GM12878 (cell line): ENCODE data around the gene TAS2R42. TPM values are rescaled to one million over a fixed set of nuclear protein-coding genes. Genes with fewer than 3 reads are reported as not detected.

Source experiments
- ATAC-seq: fragments of 200-7000 bp; cut with Tn5 transposase; 3 replicates; pipeline ENCODE4 v1.9.1; 2020; ENCODE audit warnings: mild to moderate bottlenecking, moderate library complexity
- BruUV-seq: library from RNA; stranded (reverse); fragments of 400-500 nt; replicated peaks from 2 replicates; lab custom pipeline; 2021; lab: Mats Ljungman, UMichigan
- CTCF ChIA-PET: fragments of 300-600 bp; sonication (Branson Sonifier 250); formaldehyde crosslinking; extraction: SDS; loops from one replicate; lab custom pipeline; 2021; ENCODE audit warnings: inconsistent platforms; lab: Yijun Ruan, JAX
- POLR2A ChIA-PET: fragments of 350-600 bp; formaldehyde crosslinking; extraction: SDS; loops from one replicate; lab custom pipeline; 2021; ENCODE audit warnings: inconsistent platforms; lab: Charles Lee
- RAD21 ChIA-PET: fragments of 300-600 bp; sonication (Branson Sonifier 250); formaldehyde crosslinking; loops from one replicate; lab custom pipeline; 2023; ENCODE audit warnings: antibody characterized with exemption; ENCODE audit not compliant: unreplicated experiment; lab: Charles Lee
- SMC1A ChIA-PET: fragments of 300-600 bp; sonication (Branson Sonifier 250); formaldehyde crosslinking; loops from one replicate; lab custom pipeline; 2023; ENCODE audit not compliant: unreplicated experiment, uncharacterized antibody; lab: Charles Lee
- DNase-seq: peaks from one replicate; pipeline ENCODE4 v3.0.0-alpha.2; 2011; ENCODE audit warnings: low read depth, low spot score
- FAIRE-seq: peaks from 3 replicates; lab custom pipeline; 2011; peaks lifted over from hg19 to GRCh38; lab: Jason Lieb, UNC
- H2AFZ ChIP-seq: 2 replicates; pipeline ENCODE4 v1.6.0; 2011; ENCODE audit warnings: low read depth, low read length, control low read depth; ENCODE audit not compliant: control insufficient read depth
- H3K27ac ChIP-seq: 2 replicates; pipeline ENCODE4 v1.5.1; 2011; ENCODE audit warnings: control low read depth; ENCODE audit not compliant: control insufficient read depth, insufficient read depth
- H3K27me3 ChIP-seq, 2 experiments: replicated peaks in 1 of 2; 2 replicates each; pipeline versions ENCODE4 v1.6.0 to v1.6.1; 2011; ENCODE audit warnings: low read length in 1 of 2; ENCODE audit not compliant: control insufficient read depth in 2 of 2, insufficient read depth in 2 of 2
- H3K36me3 ChIP-seq, 2 experiments: 2 replicates each; pipeline ENCODE4 v1.5.1; 2011; ENCODE audit warnings: low read length in 1 of 2; ENCODE audit not compliant: control insufficient read depth in 2 of 2, insufficient read depth in 2 of 2
- H3K4me1 ChIP-seq: 2 replicates; pipeline ENCODE4 v1.6.1; 2011; ENCODE audit warnings: mild to moderate bottlenecking, low read length, moderate library complexity, mixed read lengths; ENCODE audit not compliant: control insufficient read depth, insufficient read depth
- H3K4me2 ChIP-seq: 2 replicates; pipeline ENCODE4 v1.6.0; 2011; ENCODE audit warnings: control low read depth; ENCODE audit not compliant: control insufficient read depth, insufficient read depth
- H3K4me3 ChIP-seq: fragments of 200-600 bp; sonication (generic); 2 replicates; pipeline ENCODE4 v1.5.1; 2016
- H3K79me2 ChIP-seq: 2 replicates; pipeline ENCODE4 v1.6.0; 2011; ENCODE audit warnings: low read length; ENCODE audit not compliant: control insufficient read depth, insufficient read depth
- H3K9ac ChIP-seq: 2 replicates; pipeline ENCODE4 v1.8.0; 2011; ENCODE audit warnings: low read length, control low read depth, mixed read lengths; ENCODE audit not compliant: control insufficient read depth, insufficient read depth
- H3K9me3 ChIP-seq: replicated peaks from 3 replicates; pipeline ENCODE4 v1.5.1; 2011; ENCODE audit warnings: mild to moderate bottlenecking, low read length; ENCODE audit not compliant: control insufficient read depth, insufficient read depth
- H4K20me1 ChIP-seq: 2 replicates; pipeline ENCODE4 v1.6.0; 2011; ENCODE audit not compliant: control insufficient read depth, insufficient read depth
- BCL3 ChIP-seq: IDR thresholded peaks from 2 replicates; pipeline ENCODE4 v1.6.1; 2011; ENCODE audit warnings: borderline replicate concordance, low read depth, mild to moderate bottlenecking, moderate library complexity, low read length; ENCODE audit not compliant: insufficient read depth, poor library complexity, severe bottlenecking
- CBX3 ChIP-seq: fragments of 200-600 bp; sonication (generic); IDR thresholded peaks from 2 replicates; pipeline ENCODE4 v1.6.1; 2016; ENCODE audit warnings: low read depth, borderline replicate concordance
- CEBPB ChIP-seq, 2 experiments: fragments of 150-350 bp in 1 of 2; IDR thresholded peaks; 2 replicates each; pipeline ENCODE4 v1.6.1; 2012 to 2014; ENCODE audit warnings: low read depth in 2 of 2, low read length in 2 of 2, borderline replicate concordance in 1 of 2, inconsistent platforms in 1 of 2
- CREM ChIP-seq: IDR thresholded peaks from 2 replicates; pipeline ENCODE4 v1.6.1; 2014; ENCODE audit warnings: antibody characterized with exemption, low read depth
- E2F4 ChIP-seq: IDR thresholded peaks from 2 replicates; pipeline ENCODE4 v1.6.1; 2012; ENCODE audit warnings: low read depth, low read length, improper control_type of control experiment
- E4F1 ChIP-seq: fragments of 450-650 bp; IDR thresholded peaks from 2 replicates; pipeline ENCODE4 v1.6.1; 2018; ENCODE audit warnings: borderline replicate concordance, mild to moderate bottlenecking; ENCODE audit not compliant: partially characterized antibody
- FOS ChIP-seq: IDR thresholded peaks from 3 replicates; pipeline ENCODE4 v1.6.1; 2011; ENCODE audit warnings: borderline replicate concordance; ENCODE audit not compliant: insufficient read length; ENCODE audit errors: extremely low read depth
- FOXM1 ChIP-seq: IDR thresholded peaks from 2 replicates; pipeline ENCODE4 v1.6.1; 2012; ENCODE audit warnings: low read depth, mild to moderate bottlenecking, inconsistent platforms, low read length, moderate library complexity
- HDGF ChIP-seq: fragments of 450-650 bp; IDR thresholded peaks from 2 replicates; pipeline ENCODE4 v1.6.1; 2016; ENCODE audit warnings: antibody characterized with exemption
- NFYB ChIP-seq: IDR thresholded peaks from 2 replicates; pipeline ENCODE4 v1.6.1; 2011; ENCODE audit warnings: low read depth, mild to moderate bottlenecking, low read length, improper control_type of control experiment, moderate library complexity; ENCODE audit not compliant: insufficient read depth
- NR2C2 ChIP-seq: IDR thresholded peaks from 2 replicates; pipeline ENCODE4 v1.6.1; 2011; ENCODE audit warnings: borderline replicate concordance, low read depth; ENCODE audit not compliant: control insufficient read depth, insufficient read length
- PML ChIP-seq: IDR thresholded peaks from 2 replicates; pipeline ENCODE4 v1.6.1; 2012; ENCODE audit warnings: low read length, inconsistent platforms
- RB1 ChIP-seq: fragments of 450-650 bp; formaldehyde crosslinking; IDR thresholded peaks from 2 replicates; pipeline ENCODE4 v1.6.1; 2017; ENCODE audit warnings: mild to moderate bottlenecking, borderline replicate concordance
- SIX5 ChIP-seq: IDR thresholded peaks from 2 replicates; pipeline ENCODE4 v1.6.1; 2011; ENCODE audit warnings: mild to moderate bottlenecking, low read depth, low read length, moderate library complexity; ENCODE audit not compliant: severe bottlenecking
- TCF3 ChIP-seq: IDR thresholded peaks from 2 replicates; pipeline ENCODE4 v1.6.1; 2012; ENCODE audit warnings: low read depth, mild to moderate bottlenecking, low read length, borderline replicate concordance; ENCODE audit not compliant: insufficient read depth
- ZBED1 ChIP-seq: IDR thresholded peaks from 2 replicates; pipeline ENCODE4 v1.6.1; 2016; ENCODE audit warnings: borderline replicate concordance
- ZNF384 ChIP-seq: IDR thresholded peaks from 2 replicates; pipeline ENCODE4 v1.6.1; 2012; ENCODE audit warnings: low read depth, mild to moderate bottlenecking, low read length, improper control_type of control experiment, borderline replicate concordance
- in situ Hi-C: fragments of 300-500 bp; cut with MboI; formaldehyde crosslinking; loops from 9 replicates; pipeline ENCODE4 v1.14.3; 2018; ENCODE audit warnings: mixed read lengths
- intact Hi-C: fragments of 100-400 bp; cut with micrococcal nuclease; formaldehyde crosslinking; loops from one replicate; pipeline ENCODE4 v1.14.2; 2022; ENCODE audit not compliant: unreplicated experiment
- polyA plus RNA-seq, 11 experiments: library from polyadenylated mRNA; depleted of rRNA in 4 of 11; unstranded in 6 of 11; stranded (reverse) in 5 of 11; fragments of >200 nt; fragmentation: Nextera tagmentation in 4 of 11; fragmentation: Illumina TruSeq in 1 of 11; extraction: Ambion mirVana in 4 of 11; extraction: Trizol in 1 of 11; gene quantifications; 1 replicate in 1 of 11; 2 replicates in 10 of 11; pipeline versions ENCODE4 v1.2.1 to v1.2.3, GENCODE V29; 2011 to 2016; ENCODE audit warnings: inconsistent platforms in 2 of 11, missing spikeins in 2 of 11, low read depth in 1 of 11
- total RNA-seq, 4 experiments: library from RNA; depleted of rRNA in 3 of 4; stranded (reverse); fragments of >200 nt in 3 of 4; fragmentation: Illumina TruSeq in 1 of 4; extraction: Trizol in 1 of 4; gene quantifications; 2 replicates each; pipeline versions ENCODE4 v1.2.1 to v1.2.3, GENCODE V29; 2013 to 2021
- TF ChIP-seq, protein P1 (sequence below): fragments of 450-650 bp; IDR thresholded peaks from 2 replicates; pipeline ENCODE4 v1.6.1; 2017; ENCODE audit warnings: low read depth, mild to moderate bottlenecking, moderate library complexity

Gene TAS2R42
- total and polyA plus RNA-seq, 10 of the 15 experiments (the other 5 are each of a cell fraction or from before 2014, with no cell fraction given): not detected

DNA sequence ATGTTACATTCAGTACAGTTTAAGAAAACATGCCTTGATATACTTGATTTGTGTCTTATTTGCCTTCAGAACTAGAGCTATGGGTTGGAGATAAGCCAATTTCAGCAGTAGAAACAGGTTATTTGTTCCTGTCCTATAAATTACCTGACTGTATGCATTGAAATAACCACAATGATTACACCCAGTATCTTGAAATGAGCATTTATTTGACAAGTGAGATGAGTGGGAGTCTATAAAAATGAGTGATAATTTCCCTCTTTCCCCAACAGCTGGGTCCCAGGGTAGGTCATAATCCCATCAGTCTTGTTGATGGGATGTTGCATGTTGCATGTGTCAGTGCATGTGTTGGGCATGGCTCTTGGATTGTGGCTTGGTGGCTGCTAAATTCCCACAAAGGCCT, 3.7 kb downstream of the TAS2R42 start (continued):
- no peak for TF ChIP-seq FOXM1
- TF ChIP-seq NR2C2: no peak
- no peak for TF ChIP-seq RB1
- no peak for TF ChIP-seq NFYB
- TF ChIP-seq, protein P1, sequence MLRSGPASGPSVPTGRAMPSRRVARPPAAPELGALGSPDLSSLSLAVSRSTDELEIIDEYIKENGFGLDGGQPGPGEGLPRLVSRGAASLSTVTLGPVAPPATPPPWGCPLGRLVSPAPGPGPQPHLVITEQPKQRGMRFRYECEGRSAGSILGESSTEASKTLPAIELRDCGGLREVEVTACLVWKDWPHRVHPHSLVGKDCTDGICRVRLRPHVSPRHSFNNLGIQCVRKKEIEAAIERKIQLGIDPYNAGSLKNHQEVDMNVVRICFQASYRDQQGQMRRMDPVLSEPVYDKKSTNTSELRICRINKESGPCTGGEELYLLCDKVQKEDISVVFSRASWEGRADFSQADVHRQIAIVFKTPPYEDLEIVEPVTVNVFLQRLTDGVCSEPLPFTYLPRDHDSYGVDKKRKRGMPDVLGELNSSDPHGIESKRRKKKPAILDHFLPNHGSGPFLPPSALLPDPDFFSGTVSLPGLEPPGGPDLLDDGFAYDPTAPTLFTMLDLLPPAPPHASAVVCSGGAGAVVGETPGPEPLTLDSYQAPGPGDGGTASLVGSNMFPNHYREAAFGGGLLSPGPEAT: no peak
- peak; percentile 28 for TF ChIP-seq BCL3

DNA sequence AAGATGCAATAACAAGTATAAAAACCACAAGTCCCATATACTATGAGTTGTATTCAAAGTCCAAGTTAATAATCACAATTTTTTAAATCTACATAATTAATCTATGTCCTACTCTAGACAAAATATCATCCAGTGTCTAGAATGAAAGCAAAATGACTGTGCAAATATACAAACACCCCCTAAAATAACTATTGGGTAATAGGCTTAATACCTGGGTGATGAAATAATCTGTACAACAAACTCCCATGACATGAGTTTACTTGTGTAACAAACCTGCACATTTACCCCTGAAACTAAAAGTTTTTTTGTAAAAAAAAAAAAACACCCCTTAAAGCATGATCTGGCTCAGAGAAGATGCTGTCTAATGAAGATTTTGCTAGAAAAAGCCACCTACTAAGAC, 4.2 kb downstream of the TAS2R42 start:
- Histone ChIP-seq H3K36me3 (no peaks in the 10 kb centered on the region), H3K4me3 (no peak overlapping the region), H3K9me3 (no peaks in the 10 kb centered on the region), H3K9ac (no peak overlapping the region), H3K79me2 (no peaks in the 10 kb centered on the region), H3K4me2 (no peak overlapping the region), H4K20me1 (no peaks in the 10 kb centered on the region), H3K4me1 (no peaks in the 10 kb centered on the region), H3K27me3 (no peaks in the 10 kb centered on the region), H2AFZ (no peak overlapping the region), H3K27ac (no peak overlapping the region)
- RAD21 ChIA-PET: no interaction called here
- POLR2A ChIA-PET: interaction anchor here (2.0 kb wide), 1 partner anchor 11 kb away, joined by 7 read pairs; the partner anchor contains the start of gene SMIM10L1
- ATAC-seq (no peak), DNase-seq (no peak), FAIRE-seq (no peak)
- intact Hi-C loops: no loop called here
- in situ Hi-C loops: no loop called here
- CTCF ChIA-PET: interaction anchor here (0.9 to 1.5 kb wide), 2 partner anchors 19 to 39 kb away, joined by 3 read pairs; no protein-coding TSS in a partner anchor
- BruUV-seq: no TSS peak
- no peak for TF ChIP-seq HDGF
- no peak for TF ChIP-seq PML
- no peak for TF ChIP-seq ZNF384
- TF ChIP-seq E2F4: no peak
- TF ChIP-seq CREM: no peak
- no peak for TF ChIP-seq CEBPB (IDR thresholded peaks at IDR 0.05; ENCODE audit: borderline replicate concordance in 1 of 2, low read depth in 2 of 2, low read length in 2 of 2)
- no peak for TF ChIP-seq FOS
- no peak for TF ChIP-seq SIX5
- TF ChIP-seq E4F1: no peak
- TF ChIP-seq ZBED1: no peak
- TF ChIP-seq CBX3: no peak
- no peak for TF ChIP-seq TCF3
- SMC1A ChIA-PET: no interaction called here
